Activated CD4-positive, alpha-beta T cell treated with anti-CD3 and anti-CD28 coated beads, Interleukin-2, amount 50 U/mL, for 16 hours (primary cell): Measurements from ENCODE around the gene TNKS1BP1.
"Not testable (repeated sequence)": the region's sequence is repeated elsewhere in the genome, so short reads cannot be mapped to it uniquely, and the experiment has no call there.

Experiments
- DNase-seq: peaks from one replicate; pipeline ENCODE4 v3.0.0-alpha.2; 2020

The TNKS1BP1 gene

GRCh38 chr11:57324886-57325734, at the start of gene TNKS1BP1:
Gene TNKS1BP1 (minus strand): TSS chr11:57324952. CDS start chr11:57321885, 3,067 bp downstream.
- DNase-seq, result peak; percentile 90

DNA sequence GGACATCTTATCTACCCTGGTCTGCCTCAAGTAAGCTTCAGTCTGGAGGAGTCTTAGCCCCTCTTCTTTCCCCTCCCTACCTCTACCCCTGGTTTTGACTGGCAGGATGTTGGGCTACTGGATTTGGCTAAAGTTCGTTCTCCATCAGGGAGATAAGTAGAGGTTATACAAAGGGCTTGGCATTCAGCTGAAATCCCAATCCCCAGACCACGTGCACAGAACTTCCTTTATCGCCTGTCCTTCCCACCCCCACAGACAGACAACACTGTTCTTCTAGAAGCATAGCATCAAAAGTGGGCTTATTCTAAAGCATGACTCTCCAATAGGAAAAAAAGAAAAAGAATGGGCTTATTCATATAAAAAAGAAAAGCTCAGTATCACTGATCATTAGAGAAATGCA, 48.4 kb upstream of the TNKS1BP1 start:
- DNase-seq, result no peak

- no peak for DNase-seq
Measured at GRCh38 chr11:57370941-57371340, 46.2 kb upstream of the TNKS1BP1 start.

- DNase-seq, result no peak
Measured at GRCh38 chr11:57370251-57370650, 45.5 kb upstream of the TNKS1BP1 start.

- DNase-seq, result no peak
Measured at GRCh38 chr11:57368845-57369232, 44.1 kb upstream of the TNKS1BP1 start.

DNA sequence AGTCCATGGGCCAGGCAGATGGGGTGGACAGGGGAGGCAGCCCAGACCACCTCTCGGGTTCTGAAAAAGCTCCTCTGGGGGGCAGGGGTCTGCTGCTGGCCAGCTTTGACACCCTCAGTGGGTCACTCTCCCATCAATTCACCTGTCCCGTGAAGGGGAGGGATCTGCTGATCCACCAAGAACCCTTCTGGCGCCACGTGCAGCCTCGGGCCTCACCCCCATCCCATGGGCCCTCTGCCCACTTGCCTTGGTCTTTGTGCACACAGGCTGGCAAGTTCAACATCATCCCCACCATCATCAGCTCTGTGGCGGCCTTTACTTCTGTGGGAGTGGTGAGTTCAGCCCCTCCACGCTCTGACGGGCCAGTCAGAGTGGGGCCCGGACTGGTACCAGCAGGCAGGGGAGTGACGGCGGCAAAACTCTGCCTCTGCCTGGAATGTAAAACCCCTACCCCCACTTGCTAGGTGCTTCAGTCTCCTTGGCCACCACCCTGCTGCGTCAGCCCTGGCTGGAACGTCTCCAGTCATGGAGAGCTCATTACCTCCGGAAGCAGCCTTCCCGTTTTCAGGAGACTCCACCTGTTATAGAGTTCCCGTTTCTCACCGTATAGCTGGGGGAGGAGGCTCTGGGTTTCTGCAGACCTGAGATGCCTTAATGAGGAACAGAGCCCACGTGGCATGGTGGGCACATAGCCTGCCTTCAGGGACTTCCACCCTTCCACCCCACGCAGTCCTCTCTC, 43.5 kb upstream of the TNKS1BP1 start:
- DNase-seq, result no peak

GRCh38 chr11:57364851-57365660, 40.3 kb upstream of the TNKS1BP1 start:
- DNase-seq, result no peak

- no peak for DNase-seq
Measured at GRCh38 chr11:57363131-57364080, 38.7 kb upstream of the TNKS1BP1 start.

GRCh38 chr11:57361926-57362325, 37.2 kb upstream of the TNKS1BP1 start:
- no peak for DNase-seq

- not testable (repeated sequence) for DNase-seq
Measured at GRCh38 chr11:57361420-57361819, 36.7 kb upstream of the TNKS1BP1 start.

- no peak for DNase-seq
Measured at GRCh38 chr11:57360991-57361390, 36.2 kb upstream of the TNKS1BP1 start.

- no peak for DNase-seq
Measured at GRCh38 chr11:57359896-57360690, 35.3 kb upstream of the TNKS1BP1 start.

DNA sequence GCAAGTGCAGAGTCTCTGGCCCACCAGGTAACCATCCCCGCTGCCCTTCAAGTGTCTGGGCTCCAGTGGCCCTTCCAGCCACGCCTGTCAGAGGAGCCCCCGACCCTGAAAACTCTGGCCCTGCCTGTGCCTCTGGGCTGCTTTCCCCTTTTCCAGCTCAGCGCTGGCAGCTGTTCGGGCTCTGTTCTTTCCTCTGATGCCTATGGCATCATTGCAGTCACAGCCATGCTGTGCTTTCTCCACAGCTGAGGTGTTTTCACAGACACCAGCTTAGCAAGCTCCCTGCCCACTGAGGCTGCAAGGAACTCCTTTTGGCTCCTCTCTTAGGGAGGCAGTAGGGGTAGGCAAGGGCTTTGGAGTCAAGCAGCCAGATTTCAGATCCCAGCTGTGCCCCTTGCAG, 34.6 kb upstream of the TNKS1BP1 start:
- no peak for DNase-seq

GRCh38 chr11:57358991-57359390, 34.2 kb upstream of the TNKS1BP1 start:
- no peak for DNase-seq

- DNase-seq, result no peak
Measured at GRCh38 chr11:57358543-57358961, 33.8 kb upstream of the TNKS1BP1 start.

DNA sequence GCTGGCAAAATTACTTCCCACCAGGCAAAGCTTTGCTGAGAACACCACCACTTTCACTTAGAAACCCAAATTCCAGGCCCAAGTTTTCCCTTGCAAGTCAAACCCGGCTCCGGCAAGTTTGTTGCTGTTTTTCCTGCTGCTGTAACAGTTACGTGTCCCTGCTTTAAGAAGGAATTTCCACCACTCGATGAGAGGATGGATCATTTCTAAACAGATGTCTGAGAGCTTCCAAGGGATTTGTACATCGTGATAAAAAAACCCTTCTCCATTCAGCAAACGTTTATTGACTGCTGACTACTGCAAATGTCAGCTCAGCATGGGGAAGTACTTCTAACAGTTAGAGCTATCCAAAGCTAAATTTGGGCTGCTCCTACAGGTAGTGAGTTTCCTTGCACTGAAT, 33.1 kb upstream of the TNKS1BP1 start:
- DNase-seq, result no peak

- DNase-seq, result no peak
Measured at GRCh38 chr11:57357310-57357709, 32.6 kb upstream of the TNKS1BP1 start.

DNA sequence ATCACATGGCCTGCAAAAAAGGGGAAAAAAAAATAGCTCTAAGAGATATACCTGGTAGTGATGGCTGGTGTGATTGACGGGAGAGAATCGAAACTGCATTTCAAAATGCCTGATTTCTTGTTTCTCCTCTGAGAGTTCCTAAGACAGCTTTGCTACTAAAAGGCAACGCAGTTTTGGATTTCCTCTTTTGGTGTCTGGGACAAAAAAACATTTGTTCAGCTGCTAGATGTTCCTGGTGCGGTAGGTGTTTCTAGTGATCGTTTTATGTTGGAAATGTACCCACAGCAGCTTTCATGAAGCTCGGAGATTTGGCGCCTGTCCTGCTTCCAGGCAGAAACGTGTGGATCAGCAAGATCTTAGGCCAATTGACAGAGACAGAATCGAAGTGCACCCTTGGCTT, 31.5 kb upstream of the TNKS1BP1 start:
- DNase-seq, result no peak

GRCh38 chr11:57354699-57355098, 29.9 kb upstream of the TNKS1BP1 start:
- no peak for DNase-seq

GRCh38 chr11:57353852-57354251, 29.1 kb upstream of the TNKS1BP1 start:
- no peak for DNase-seq

DNA sequence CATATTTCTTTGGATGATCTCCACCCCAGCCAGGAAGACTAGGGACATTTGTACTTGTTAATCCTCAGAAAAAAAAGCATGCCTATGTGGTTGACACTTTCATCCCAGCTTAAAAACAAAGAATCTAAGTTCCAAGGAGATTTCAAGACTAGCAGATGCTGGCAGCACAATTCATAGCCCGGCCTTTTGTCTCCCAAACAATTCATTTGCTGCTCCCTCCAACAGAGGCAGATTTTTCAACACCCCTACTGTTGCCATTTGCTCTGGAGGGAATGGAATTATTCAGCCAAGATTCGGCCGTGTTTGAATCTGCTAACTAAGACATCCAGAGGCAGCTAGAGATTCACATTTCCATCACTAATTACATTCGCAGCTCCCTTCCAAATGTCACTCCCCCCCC, 28.7 kb upstream of the TNKS1BP1 start:
- DNase-seq, result no peak
